ENCODE measurements around the gene MFAP4.

MFAP4 gene

GRCh38 chr17:19386051-19386929 lies 700 bp downstream of the MFAP4 start:
- DNase-seq (ENCODE audit: low read depth), result no peak
- H3K4me3 ChIP-seq (ENCODE audit: low read depth, low read length), result no peak overlapping the region
- TF ChIP-seq CTCF (IDR thresholded peaks at IDR 0.05; ENCODE audit: insufficient read depth, low read depth, low read length, missing control alignments), result no peak

GRCh38 chr17:19385521-19385983 lies 1.4 kb downstream of the MFAP4 start:
- TF ChIP-seq CTCF (IDR thresholded peaks at IDR 0.05; ENCODE audit: insufficient read depth, low read depth, low read length, missing control alignments), result no peak
- DNase-seq (ENCODE audit: low read depth), result no peak
- H3K4me3 ChIP-seq (ENCODE audit: low read depth, low read length), result no peak overlapping the region

- no peak for DNase-seq (ENCODE audit: low read depth)
- H3K4me3 ChIP-seq (ENCODE audit: low read depth, low read length), result no peak overlapping the region
- TF ChIP-seq CTCF (IDR thresholded peaks at IDR 0.05; ENCODE audit: insufficient read depth, low read depth, low read length, missing control alignments), result no peak
These were observed 2.1 kb downstream of the MFAP4 start for GRCh38 chr17:19384723-19385391.

GRCh38 chr17:19383681-19384470 lies 3.1 kb downstream of the MFAP4 start:
- no peak for TF ChIP-seq CTCF (IDR thresholded peaks at IDR 0.05; ENCODE audit: insufficient read depth, low read depth, low read length, missing control alignments)

GRCh38 chr17:19382531-19383444 lies 4.2 kb downstream of the MFAP4 start:
- TF ChIP-seq CTCF (IDR thresholded peaks at IDR 0.05; ENCODE audit: insufficient read depth, low read depth, low read length, missing control alignments), result no peak
- DNase-seq (ENCODE audit: low read depth), result no peak
- no peak overlapping the region for H3K4me3 ChIP-seq (ENCODE audit: low read depth, low read length)

More at GRCh38 chr17:19383681-19384470, 3.1 kb downstream of the MFAP4 start:
- no peak overlapping the region for H3K4me3 ChIP-seq (ENCODE audit: low read depth, low read length)
- DNase-seq (ENCODE audit: low read depth), result no peak

All from GM12865 (cell line).